ENCODE results near the gene KIFBP.

The KIFBP gene

GRCh38 chr10:68982389-68982788 lies 6.2 kb upstream of the KIFBP start:
- TF ChIP-seq, protein P1, sequence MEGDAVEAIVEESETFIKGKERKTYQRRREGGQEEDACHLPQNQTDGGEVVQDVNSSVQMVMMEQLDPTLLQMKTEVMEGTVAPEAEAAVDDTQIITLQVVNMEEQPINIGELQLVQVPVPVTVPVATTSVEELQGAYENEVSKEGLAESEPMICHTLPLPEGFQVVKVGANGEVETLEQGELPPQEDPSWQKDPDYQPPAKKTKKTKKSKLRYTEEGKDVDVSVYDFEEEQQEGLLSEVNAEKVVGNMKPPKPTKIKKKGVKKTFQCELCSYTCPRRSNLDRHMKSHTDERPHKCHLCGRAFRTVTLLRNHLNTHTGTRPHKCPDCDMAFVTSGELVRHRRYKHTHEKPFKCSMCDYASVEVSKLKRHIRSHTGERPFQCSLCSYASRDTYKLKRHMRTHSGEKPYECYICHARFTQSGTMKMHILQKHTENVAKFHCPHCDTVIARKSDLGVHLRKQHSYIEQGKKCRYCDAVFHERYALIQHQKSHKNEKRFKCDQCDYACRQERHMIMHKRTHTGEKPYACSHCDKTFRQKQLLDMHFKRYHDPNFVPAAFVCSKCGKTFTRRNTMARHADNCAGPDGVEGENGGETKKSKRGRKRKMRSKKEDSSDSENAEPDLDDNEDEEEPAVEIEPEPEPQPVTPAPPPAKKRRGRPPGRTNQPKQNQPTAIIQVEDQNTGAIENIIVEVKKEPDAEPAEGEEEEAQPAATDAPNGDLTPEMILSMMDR (IDR thresholded peaks at IDR 0.05; ENCODE audit: low read depth, low read length) = no peak

DNA sequence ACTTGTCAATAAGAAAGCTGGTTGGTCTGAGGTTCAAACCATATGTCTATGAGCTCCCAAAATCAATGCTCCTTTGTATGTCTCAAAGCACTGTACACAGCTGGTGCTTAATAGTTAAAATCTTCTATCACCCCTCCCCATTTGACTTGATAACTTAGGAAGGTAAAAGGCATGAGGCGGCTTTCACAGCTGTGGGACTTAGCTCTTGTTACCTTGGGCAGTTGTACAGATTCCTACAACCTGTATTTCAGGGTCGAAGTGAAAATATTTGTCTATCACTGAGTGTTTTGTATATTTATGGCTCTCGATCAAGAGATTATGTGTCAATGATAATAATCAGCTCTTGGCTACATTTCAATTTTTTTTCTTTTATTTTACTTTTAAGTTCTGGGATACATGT lies 992 bp upstream of the KIFBP start:
- TF ChIP-seq, protein P1 (IDR thresholded peaks at IDR 0.05; ENCODE audit: low read depth, low read length) = no peak
- no peak overlapping the region for H3K4me3 ChIP-seq (ENCODE audit: low read depth, low read length)

More at GRCh38 chr10:68982389-68982788, 6.2 kb upstream of the KIFBP start:
- no peak overlapping the region for H3K4me3 ChIP-seq (ENCODE audit: low read depth, low read length)

GRCh38 chr10:68989317-68989990 lies 851 bp downstream of the KIFBP start:
- TF ChIP-seq, protein P1 (IDR thresholded peaks at IDR 0.05; ENCODE audit: low read depth, low read length) = no peak
- H3K4me3 ChIP-seq (ENCODE audit: low read depth, low read length) = peak overlapping the region; percentile 98

GRCh38 chr10:68992636-68993440 lies 4.2 kb downstream of the KIFBP start:
- TF ChIP-seq, protein P1 (IDR thresholded peaks at IDR 0.05; ENCODE audit: low read depth, low read length) = no peak
- peak overlapping the region; percentile 25 for H3K4me3 ChIP-seq (ENCODE audit: low read depth, low read length)

GRCh38 chr10:68997211-68997610 lies 8.6 kb downstream of the KIFBP start:
- TF ChIP-seq, protein P1 (IDR thresholded peaks at IDR 0.05; ENCODE audit: low read depth, low read length) = no peak
- H3K4me3 ChIP-seq (ENCODE audit: low read depth, low read length) = no peak overlapping the region

DNA sequence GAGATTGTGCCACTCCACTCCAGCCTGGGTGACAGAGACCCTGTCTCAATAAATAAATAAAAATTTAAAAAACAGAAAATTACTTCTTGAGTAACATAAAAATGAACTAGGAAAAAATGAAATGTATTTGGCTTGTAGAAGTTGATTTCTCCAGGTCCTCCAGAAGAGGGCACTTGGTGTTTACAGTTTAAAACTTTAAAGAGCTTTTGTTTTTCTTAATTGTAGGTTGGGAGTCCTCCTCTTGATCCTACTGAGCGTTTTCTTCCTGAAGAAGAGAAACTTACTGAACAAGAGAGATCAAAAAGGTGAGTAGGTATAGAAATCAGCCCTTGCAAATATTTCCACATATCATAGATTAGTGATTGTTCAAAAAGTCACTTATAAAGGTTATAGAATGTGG lies 16.2 kb downstream of the KIFBP start:
- TF ChIP-seq, protein P1 (IDR thresholded peaks at IDR 0.05; ENCODE audit: low read depth, low read length) = peak; percentile 24; the same call in 1 of the 2 replicates
- no peak overlapping the region for H3K4me3 ChIP-seq (ENCODE audit: low read depth, low read length)

All from WI38 (cell line).